GM18951 (cell line): ENCODE data around the gene RNF144A.

ENCODE experiments used
- POLR2A ChIP-seq: IDR thresholded peaks from 4 replicates; pipeline ENCODE4 v1.6.1; 2011; ENCODE audit warnings: mild to moderate bottlenecking; ENCODE audit not compliant: insufficient read length, insufficient read depth; ENCODE audit errors: extremely low read depth
- in situ Hi-C: fragments of 300-500 bp; cut with MboI; formaldehyde crosslinking; loops from one replicate; pipeline ENCODE4 v1.12.0; 2022; ENCODE audit warnings: low sequenced_read_pairs, mixed read lengths, inconsistent platforms; ENCODE audit not compliant: unreplicated experiment

The RNF144A gene

GRCh38 chr2:7017671-7018281, 100.6 kb downstream of the RNF144A start:
- no peak for TF ChIP-seq POLR2A
- in situ Hi-C loops, result no loop called here

- in situ Hi-C loops, result no loop called here
- no peak for TF ChIP-seq POLR2A
Measured at GRCh38 chr2:7018282-7018701, 101.1 kb downstream of the RNF144A start.

- in situ Hi-C loops, result no loop called here
- no peak for TF ChIP-seq POLR2A
Measured at GRCh38 chr2:7018767-7019166, 101.6 kb downstream of the RNF144A start.

GRCh38 chr2:7019191-7019590, 102.0 kb downstream of the RNF144A start:
- no peak for TF ChIP-seq POLR2A
- in situ Hi-C loops, result no loop called here

GRCh38 chr2:7020059-7020458, 102.8 kb downstream of the RNF144A start:
- in situ Hi-C loops, result no loop called here
- no peak for TF ChIP-seq POLR2A

GRCh38 chr2:7020468-7020867, 103.3 kb downstream of the RNF144A start:
- in situ Hi-C loops, result no loop called here
- no peak for TF ChIP-seq POLR2A

- in situ Hi-C loops, result no loop called here
- TF ChIP-seq POLR2A, result no peak
Measured at GRCh38 chr2:7020939-7021470, 103.8 kb downstream of the RNF144A start.

- no peak for TF ChIP-seq POLR2A
- in situ Hi-C loops, result no loop called here
Measured at GRCh38 chr2:7022492-7023385, 105.5 kb downstream of the RNF144A start.

GRCh38 chr2:7023542-7023941, 106.3 kb downstream of the RNF144A start:
- in situ Hi-C loops, result no loop called here
- no peak for TF ChIP-seq POLR2A

- TF ChIP-seq POLR2A, result no peak
- in situ Hi-C loops, result no loop called here
Measured at GRCh38 chr2:7024261-7024660, 107.0 kb downstream of the RNF144A start.

- TF ChIP-seq POLR2A, result no peak
- in situ Hi-C loops, result no loop called here
Measured at GRCh38 chr2:7025082-7025481, 107.9 kb downstream of the RNF144A start.

GRCh38 chr2:7026742-7027141, 109.5 kb downstream of the RNF144A start:
- in situ Hi-C loops, result no loop called here

GRCh38 chr2:7027411-7027810, 110.2 kb downstream of the RNF144A start:
- in situ Hi-C loops, result no loop called here
- no peak for TF ChIP-seq POLR2A

More at GRCh38 chr2:7026742-7027141, 109.5 kb downstream of the RNF144A start:
- TF ChIP-seq POLR2A, result no peak
